HG02943 (cell line): ENCODE results near the gene PLK2.

Experiments used
- ATAC-seq: cut with Tn5 transposase; IDR thresholded peaks from one replicate; pipeline ENCODE4 v1.9.1; 2021; ENCODE audit warnings: mild to moderate bottlenecking, low read depth, moderate library complexity; ENCODE audit not compliant: unreplicated experiment

Gene PLK2

GRCh38 chr5:58481066-58481676 is 21.3 kb upstream of the PLK2 start:
- ATAC-seq, result no peak

- ATAC-seq, result no peak
Observed at GRCh38 chr5:58477760-58478376, 18.0 kb upstream of the PLK2 start.

GRCh38 chr5:58475404-58475803 is 15.5 kb upstream of the PLK2 start:
- no peak for ATAC-seq

GRCh38 chr5:58469896-58470295 is 10.0 kb upstream of the PLK2 start:
- no peak for ATAC-seq

GRCh38 chr5:58466939-58467338 is 7.1 kb upstream of the PLK2 start:
- peak; percentile 94 for ATAC-seq

GRCh38 chr5:58462623-58463230 is 2.8 kb upstream of the PLK2 start:
- ATAC-seq, result no peak

GRCh38 chr5:58462154-58462553 is 2.3 kb upstream of the PLK2 start:
- no peak for ATAC-seq

GRCh38 chr5:58460732-58461286 is 923 bp upstream of the PLK2 start:
- ATAC-seq, result peak; percentile 81

GRCh38 chr5:58459146-58460001 is 512 bp downstream of the PLK2 start:
- ATAC-seq, result no peak

- no peak for ATAC-seq
Observed at GRCh38 chr5:58458743-58459145, 1.1 kb downstream of the PLK2 start.

- ATAC-seq, result no peak
Observed at GRCh38 chr5:58458141-58458742, 1.6 kb downstream of the PLK2 start.

GRCh38 chr5:58457050-58457449 is 2.8 kb downstream of the PLK2 start:
- ATAC-seq, result no peak

- no peak for ATAC-seq
Observed at GRCh38 chr5:58456486-58456885, 3.4 kb downstream of the PLK2 start.

GRCh38 chr5:58456026-58456425 is 3.9 kb downstream of the PLK2 start:
- ATAC-seq, result no peak

- ATAC-seq, result no peak
Observed at GRCh38 chr5:58455480-58455879, 4.4 kb downstream of the PLK2 start.

GRCh38 chr5:58455066-58455465 is 4.8 kb downstream of the PLK2 start:
- no peak for ATAC-seq

GRCh38 chr5:58454025-58454424 is 5.9 kb downstream of the PLK2 start:
- ATAC-seq, result no peak

- no peak for ATAC-seq
Observed at GRCh38 chr5:58453306-58453705, 6.6 kb downstream of the PLK2 start.

- no peak for ATAC-seq
Observed at GRCh38 chr5:58452566-58453258, 7.2 kb downstream of the PLK2 start.
